NCI-H1694 treated with DMSO at 0.1 percent for 48 hours (cell line): Measurements from ENCODE around the gene MPHOSPH9.

Source experiments
- DNase-seq: peaks from one replicate; lab custom pipeline; 2025; lab: John Stamatoyannopoulos, UW

MPHOSPH9 gene

DNA sequence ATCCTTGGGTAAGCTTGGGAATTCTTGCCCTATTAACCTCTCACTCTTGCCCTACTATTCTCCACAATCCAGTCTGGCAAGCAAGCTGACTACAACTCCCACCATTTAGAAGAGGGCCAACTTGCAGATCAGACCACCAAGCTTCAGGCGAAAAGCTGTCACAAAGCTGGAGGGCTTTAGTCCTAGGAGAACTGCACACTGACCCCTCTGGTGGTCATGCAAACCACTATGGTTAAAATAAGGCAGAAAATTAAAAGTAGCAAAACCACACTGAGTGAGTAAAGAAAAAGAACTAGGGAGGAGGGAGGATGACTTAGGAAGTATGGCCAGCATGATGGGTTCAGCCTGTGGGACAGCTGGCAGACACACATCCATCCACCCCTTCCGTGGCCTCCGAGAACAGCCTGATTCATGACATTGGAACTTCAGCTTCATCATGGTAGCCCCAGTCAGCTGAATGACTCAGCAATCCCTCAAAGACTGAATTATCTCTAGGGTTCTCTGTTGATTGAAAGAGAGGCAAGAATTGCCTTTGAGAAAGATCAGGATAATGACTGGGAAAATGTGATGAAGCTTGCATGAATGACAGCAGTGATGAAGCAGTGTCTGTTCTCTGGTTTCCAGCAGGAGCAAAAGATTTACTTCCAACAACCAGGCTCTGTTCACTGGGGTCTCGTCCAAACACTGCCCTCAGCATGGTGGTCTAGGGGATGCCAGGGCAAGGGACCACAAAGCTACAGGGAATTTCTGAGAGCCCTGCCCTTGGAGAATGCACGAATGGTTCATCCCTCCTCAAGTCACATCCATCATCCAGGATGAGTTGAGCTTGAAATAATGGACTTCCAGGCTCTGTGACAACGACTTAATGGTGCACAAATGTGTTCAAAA, 106.4 kb downstream of the MPHOSPH9 start:
- DNase-seq = no peak

DNA sequence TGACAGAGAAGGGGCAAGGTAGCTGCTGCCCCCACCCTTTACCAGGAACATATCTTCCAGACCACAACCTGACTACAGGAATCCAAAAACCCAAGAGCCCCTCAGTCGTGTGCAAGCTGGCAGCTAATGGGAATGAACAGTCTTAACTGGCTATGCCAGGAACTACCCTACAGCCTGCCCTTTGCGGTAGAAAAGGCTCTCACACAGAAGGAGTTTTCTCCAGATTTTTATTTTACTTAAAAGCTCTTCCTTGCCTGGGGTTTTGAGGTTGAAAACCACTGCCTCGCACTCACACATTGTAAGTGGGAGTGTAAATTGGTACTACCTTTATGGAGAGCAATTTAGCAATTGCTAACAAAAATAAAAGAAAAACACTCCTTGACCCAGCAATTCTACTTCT, 110.3 kb downstream of the MPHOSPH9 start:
- no peak for DNase-seq

- no peak for DNase-seq
Measured at GRCh38 chr12:123121670-123122069, 111.3 kb downstream of the MPHOSPH9 start.

GRCh38 chr12:123120452-123121166, 112.3 kb downstream of the MPHOSPH9 start:
- no peak for DNase-seq

GRCh38 chr12:123119808-123120207, 113.1 kb downstream of the MPHOSPH9 start:
- no peak for DNase-seq

DNA sequence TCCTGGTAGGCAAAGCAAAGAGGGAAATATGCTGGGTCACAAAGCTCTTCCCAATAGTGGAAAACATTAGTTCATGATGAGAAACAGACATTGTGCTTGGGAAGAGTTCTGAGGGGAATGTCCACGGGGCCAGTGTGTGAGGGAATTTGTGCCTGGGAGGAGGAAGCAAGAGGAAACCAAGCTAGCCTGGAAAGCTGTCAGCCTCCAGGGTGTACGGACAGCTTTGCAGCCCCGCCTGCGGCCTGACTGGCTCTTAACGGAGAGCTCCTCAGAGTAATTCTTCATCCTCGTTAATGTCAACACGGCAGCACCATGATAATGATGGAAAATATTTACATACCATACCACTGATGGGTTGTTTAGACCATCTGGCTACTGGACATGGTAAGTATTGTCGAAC, 114.4 kb downstream of the MPHOSPH9 start:
- no peak for DNase-seq

- DNase-seq = no peak
Measured at GRCh38 chr12:123115409-123116121, 117.4 kb downstream of the MPHOSPH9 start.

GRCh38 chr12:123114304-123115083, 118.4 kb downstream of the MPHOSPH9 start:
- no peak for DNase-seq

- no peak for DNase-seq
Measured at GRCh38 chr12:123113026-123113425, 119.9 kb downstream of the MPHOSPH9 start.

- no peak for DNase-seq
Measured at GRCh38 chr12:123111498-123112165, 121.3 kb downstream of the MPHOSPH9 start.

- no peak for DNase-seq
Measured at GRCh38 chr12:123109319-123109772, 123.6 kb downstream of the MPHOSPH9 start.

GRCh38 chr12:123108682-123109066, 124.3 kb downstream of the MPHOSPH9 start:
- DNase-seq = no peak

GRCh38 chr12:123107926-123108681, 124.8 kb downstream of the MPHOSPH9 start:
- DNase-seq = no peak

DNA sequence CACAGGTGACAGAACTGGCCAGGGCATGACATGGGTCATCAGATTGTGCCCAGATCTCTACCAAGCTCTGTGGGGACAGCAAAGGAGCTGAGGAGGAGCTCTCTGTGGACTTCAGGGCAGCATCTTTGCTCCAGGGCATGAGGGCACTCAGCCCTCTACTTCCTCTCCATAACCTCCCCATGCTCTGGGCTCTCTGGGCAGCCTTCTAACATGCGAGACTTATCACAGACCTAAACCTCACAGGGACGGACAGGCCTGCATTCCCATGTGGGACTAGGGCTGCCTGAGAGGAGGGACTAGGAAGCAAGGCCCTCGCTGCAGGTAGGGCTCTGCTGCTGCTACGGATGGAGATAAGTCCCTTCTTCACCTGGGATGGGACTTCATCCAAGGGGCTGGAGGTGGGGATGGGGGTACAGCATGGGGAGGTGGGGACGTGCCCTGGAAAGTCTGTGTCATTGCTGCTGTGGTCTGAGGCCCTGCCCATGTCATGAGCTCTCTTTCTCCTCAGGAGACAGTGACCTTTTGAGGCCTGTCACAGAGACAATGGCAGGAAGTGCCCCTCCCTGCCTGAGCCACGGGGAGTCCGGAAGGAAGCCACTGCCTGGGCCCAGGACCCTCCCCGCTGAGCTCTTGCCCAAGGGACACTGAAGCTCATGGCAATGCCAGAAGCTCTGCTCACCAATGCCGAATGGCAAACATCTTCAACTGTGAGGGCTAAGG, 126.1 kb downstream of the MPHOSPH9 start:
- no peak for DNase-seq

DNA sequence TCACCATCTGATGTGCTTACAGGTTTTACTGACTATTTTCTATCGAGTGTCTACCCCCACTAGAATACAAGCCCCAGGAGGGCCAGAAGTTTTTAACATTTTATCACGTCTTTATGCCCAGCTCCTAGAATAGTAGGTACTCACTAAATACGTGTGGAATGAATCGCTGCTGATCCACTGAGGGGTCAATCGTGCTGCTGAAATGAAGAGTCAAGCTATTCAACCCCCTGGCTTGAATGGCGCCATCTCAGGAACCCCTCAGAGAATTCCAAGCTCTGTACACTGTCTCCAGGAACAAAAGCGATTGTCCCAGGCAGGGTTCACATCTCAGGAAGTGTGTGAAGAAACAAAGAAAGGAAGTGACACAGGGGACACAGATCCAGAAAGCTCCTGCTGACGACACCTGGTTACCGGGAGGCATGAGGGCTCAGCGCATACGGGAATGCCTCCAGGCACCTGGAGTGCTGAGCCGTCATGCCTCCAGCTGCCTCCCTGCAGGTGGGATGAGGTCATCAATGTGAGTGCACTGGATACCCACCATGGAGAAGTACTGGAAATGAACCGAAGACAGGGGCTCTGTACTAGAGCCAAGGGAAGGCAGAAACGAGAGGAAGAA, 127.6 kb downstream of the MPHOSPH9 start:
- DNase-seq = no peak

DNA sequence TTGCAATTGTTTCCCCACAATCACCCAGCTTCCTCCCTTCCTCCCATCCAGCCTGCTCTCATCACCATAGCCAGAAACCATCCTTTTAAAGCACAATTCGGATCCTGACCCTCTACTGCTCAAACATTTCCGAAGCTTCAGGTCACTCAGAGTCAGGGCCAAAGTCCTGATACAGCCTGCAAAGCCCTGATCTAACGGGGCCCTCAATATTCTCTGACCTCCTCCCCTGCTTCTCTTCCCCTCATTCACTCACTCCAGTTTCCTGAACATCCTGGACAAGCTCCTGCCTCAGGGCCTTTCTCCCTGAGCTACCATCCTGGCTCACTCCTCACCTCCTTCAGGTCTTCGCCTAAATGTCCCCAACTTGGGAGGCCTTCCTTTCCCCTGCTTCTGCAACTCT, 128.1 kb downstream of the MPHOSPH9 start:
- no peak for DNase-seq
